ENCODE results near the gene GC.
"Not testable (repeated sequence)": the region's sequence is repeated elsewhere in the genome, so short reads cannot be mapped to it uniquely, and the experiment has no call there.

GC gene

GRCh38 chr4:71783972-71784371 lies at the start of gene GC:
Gene GC, minus strand, starts transcription at chr4:71784079. Its CDS starts 61 bp downstream, at chr4:71784018.
- DNase-seq (ENCODE audit: low spot score) = no peak

- DNase-seq (ENCODE audit: low spot score) = no peak
These were observed 49.5 kb upstream of the GC start for GRCh38 chr4:71833232-71833900.

GRCh38 chr4:71832049-71832448 lies 48.2 kb upstream of the GC start:
- DNase-seq (ENCODE audit: low spot score) = no peak

GRCh38 chr4:71830497-71831190 lies 46.8 kb upstream of the GC start:
- DNase-seq (ENCODE audit: low spot score) = no peak

- DNase-seq (ENCODE audit: low spot score) = no peak
These were observed 44.6 kb upstream of the GC start for GRCh38 chr4:71828470-71828869.

- no peak for DNase-seq (ENCODE audit: low spot score)
These were observed 43.9 kb upstream of the GC start for GRCh38 chr4:71827826-71828225.

- no peak for DNase-seq (ENCODE audit: low spot score)
These were observed 32.9 kb upstream of the GC start for GRCh38 chr4:71816676-71817303.

- no peak for DNase-seq (ENCODE audit: low spot score)
These were observed 30.6 kb upstream of the GC start for GRCh38 chr4:71814433-71814832.

GRCh38 chr4:71809805-71810204 lies 25.9 kb upstream of the GC start:
- DNase-seq (ENCODE audit: low spot score) = not testable (repeated sequence)

- DNase-seq (ENCODE audit: low spot score) = no peak
These were observed 23.6 kb upstream of the GC start for GRCh38 chr4:71807469-71807868.

- not testable (repeated sequence) for DNase-seq (ENCODE audit: low spot score)
These were observed 21.4 kb upstream of the GC start for GRCh38 chr4:71805230-71805629.

- not testable (repeated sequence) for DNase-seq (ENCODE audit: low spot score)
These were observed 20.3 kb upstream of the GC start for GRCh38 chr4:71804017-71804697.

- no peak for DNase-seq (ENCODE audit: low spot score)
These were observed 2.1 kb upstream of the GC start for GRCh38 chr4:71785959-71786358.

- no peak for DNase-seq (ENCODE audit: low spot score)
These were observed 804 bp upstream of the GC start for GRCh38 chr4:71784569-71785197.

- DNase-seq (ENCODE audit: low spot score) = no peak
These were observed 6.0 kb downstream of the GC start for GRCh38 chr4:71777891-71778290.

- DNase-seq (ENCODE audit: low spot score) = no peak
These were observed 8.4 kb downstream of the GC start for GRCh38 chr4:71775449-71775848.

- no peak for DNase-seq (ENCODE audit: low spot score)
These were observed 9.7 kb downstream of the GC start for GRCh38 chr4:71774136-71774535.

- no peak for DNase-seq (ENCODE audit: low spot score)
These were observed 10.9 kb downstream of the GC start for GRCh38 chr4:71773004-71773403.

GRCh38 chr4:71772592-71772991 lies 11.3 kb downstream of the GC start:
- no peak for DNase-seq (ENCODE audit: low spot score)

- no peak for DNase-seq (ENCODE audit: low spot score)
These were observed 12.3 kb downstream of the GC start for GRCh38 chr4:71771613-71772012.

GRCh38 chr4:71769434-71769833 lies 14.4 kb downstream of the GC start:
- DNase-seq (ENCODE audit: low spot score) = no peak

- DNase-seq (ENCODE audit: low spot score) = no peak
These were observed 15.8 kb downstream of the GC start for GRCh38 chr4:71768123-71768522.

Measured in germinal center (tissue), 1 donor.